ENCODE measurements around the gene KLHL40.
A peak's percentile ranks its signal among the peaks of the same experiment; 100 is the strongest.

KLHL40 gene

DNA sequence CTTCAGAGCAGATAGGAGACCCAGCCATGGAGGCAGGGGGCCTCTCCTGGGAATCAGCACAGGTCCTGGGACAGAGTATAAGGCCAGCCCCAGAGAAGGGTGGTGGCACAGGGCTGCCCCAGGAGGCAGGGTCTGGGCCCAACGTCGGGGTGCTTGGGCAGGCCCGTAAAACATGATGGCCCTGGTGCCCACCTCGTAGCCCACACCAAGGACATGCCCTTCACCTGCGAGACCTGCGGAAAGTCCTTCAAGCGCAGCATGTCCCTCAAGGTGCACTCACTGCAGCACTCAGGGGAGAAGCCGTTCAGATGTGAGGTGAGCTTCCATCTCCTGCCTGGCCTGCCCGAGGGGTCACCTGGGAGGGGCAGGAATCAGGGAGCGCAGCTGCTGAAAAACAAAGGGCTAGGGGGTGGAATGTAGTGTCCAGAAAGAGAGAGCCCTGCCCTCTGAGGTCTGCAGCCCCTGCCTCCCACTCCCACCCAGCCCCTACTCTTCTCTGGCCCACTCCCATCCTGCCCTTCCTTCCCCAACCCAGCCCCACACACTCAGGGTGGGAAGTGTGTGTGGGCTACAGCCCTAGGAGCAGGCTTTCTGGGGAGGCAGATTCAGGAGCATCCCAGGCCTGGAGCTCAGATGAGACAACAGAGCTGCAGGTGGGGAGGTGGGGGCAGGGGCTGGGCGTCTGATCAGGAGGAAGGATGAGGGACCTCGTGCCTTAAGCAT is 22.4 kb upstream of the KLHL40 start:
- no peak overlapping the region for H2AFZ ChIP-seq (ENCODE audit: low read length)

DNA sequence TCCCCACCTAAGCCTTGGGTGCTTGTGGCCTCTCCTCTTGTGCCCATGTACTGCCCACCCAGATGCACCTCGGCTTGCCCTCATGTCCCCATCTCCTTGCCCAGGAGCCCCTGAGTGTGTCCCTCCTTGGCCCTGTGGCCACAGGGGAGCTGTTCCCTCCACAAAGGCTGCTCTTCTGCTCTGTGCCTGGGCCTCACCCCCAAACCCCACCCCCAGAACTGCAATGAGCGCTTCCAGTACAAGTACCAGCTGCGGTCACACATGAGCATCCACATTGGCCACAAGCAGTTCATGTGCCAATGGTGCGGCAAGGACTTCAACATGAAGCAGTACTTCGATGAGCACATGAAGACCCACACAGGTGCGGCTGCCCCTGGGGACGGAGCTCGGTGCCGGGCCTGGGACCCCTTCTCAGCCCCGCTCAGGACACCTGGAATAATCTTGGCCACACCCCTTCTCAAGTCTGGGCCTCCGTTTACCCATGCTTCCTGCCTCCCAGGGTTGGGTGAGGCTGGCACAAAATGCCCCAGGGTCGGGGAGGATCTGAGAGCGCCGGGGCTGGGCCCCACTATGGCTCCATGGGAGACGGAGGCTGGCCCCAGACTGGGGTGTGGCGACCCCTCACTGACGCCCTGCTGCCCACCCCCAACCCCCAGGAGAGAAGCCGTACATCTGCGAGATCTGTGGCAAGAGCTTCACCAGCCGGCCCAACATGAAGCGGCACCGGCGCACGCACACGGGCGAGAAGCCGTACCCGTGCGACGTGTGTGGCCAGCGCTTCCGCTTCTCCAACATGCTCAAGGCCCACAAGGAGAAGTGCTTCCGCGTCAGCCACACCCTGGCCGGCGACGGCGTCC is 21.5 kb upstream of the KLHL40 start:
- Histone ChIP-seq H3K79me1 (ENCODE audit: low read depth, low read length) (no peaks in the 10 kb centered on the region), H2BK120ac (ENCODE audit: low read depth, low read length) (no peak overlapping the region), H3K36me3 (replicated peaks in 1 of 2; ENCODE audit: control insufficient read depth in 2 of 2, insufficient read depth in 2 of 2, low read length in 2 of 2) (peaks cover 4% of the 10 kb centered on the region in 2 donors), H3K14ac (ENCODE audit: low read length) (no peak overlapping the region), H3K4ac (ENCODE audit: low read length) (no peak overlapping the region), H3K18ac (ENCODE audit: low read length) (peak overlapping the region; percentile 18), H2AFZ (ENCODE audit: low read length) (no peak overlapping the region), H2BK15ac (ENCODE audit: low read length) (no peak overlapping the region), H3K27ac (replicated peaks; ENCODE audit: low read length) (no peak overlapping the region), H4K91ac (ENCODE audit: low read depth, low read length, poor library complexity) (peak overlapping the region; percentile 19), H3K9me3 (replicated peaks in 1 of 2; ENCODE audit: control insufficient read depth in 2 of 2, insufficient read depth in 1 of 2, low read depth in 1 of 2, low read length in 2 of 2) (peaks cover 0 to 2% of the 10 kb centered on the region in 2 donors), H3K23ac (ENCODE audit: low read depth, low read length, poor library complexity) (peak overlapping the region; percentile 34), H3K27me3 (ENCODE audit: control insufficient read depth in 3 of 3, insufficient read depth in 3 of 3, low read depth in 1 of 3, low read length in 3 of 3) (no peaks in the 10 kb centered on the region), H2BK5ac (ENCODE audit: low read length) (peak overlapping the region; percentile 13), H3K4me2 (ENCODE audit: insufficient read depth, low read length, poor library complexity, severe bottlenecking) (no peak overlapping the region), H3K4me3 (ENCODE audit: low read length in 2 of 2) (no peak overlapping the region), H4K8ac (ENCODE audit: low read depth, low read length) (peak overlapping the region; percentile 87), H3K4me1 (ENCODE audit: control insufficient read depth in 2 of 2, insufficient read depth in 1 of 2, low read depth in 1 of 2, low read length in 2 of 2) (peaks cover 0 to 16% of the 10 kb centered on the region in 2 donors), H2BK12ac (ENCODE audit: low read length) (no peak overlapping the region), H3K9ac (ENCODE audit: low read depth, low read length, poor library complexity) (no peak overlapping the region), H2AK5ac (ENCODE audit: low read depth, low read length) (peak overlapping the region; percentile 69)
- no peak for DNase-seq (ENCODE audit: low spot score)
- WGBS, 2 donors (ENCODE audit: extremely low coverage in 2 of 2, insufficient read length in 2 of 2, insufficient replicate concordance in 1 of 2), result no CpG with 5 or more reads among the region's 38 CpGs

More for the DNA sequence above, 22.4 kb upstream of the KLHL40 start:
- no peaks in the 10 kb centered on the region for H3K9me3 ChIP-seq (replicated peaks in 1 of 2; ENCODE audit: control insufficient read depth in 2 of 2, insufficient read depth in 1 of 2, low read depth in 1 of 2, low read length in 2 of 2)
- H4K8ac ChIP-seq (ENCODE audit: low read depth, low read length), result no peak overlapping the region
- H3K4ac ChIP-seq (ENCODE audit: low read length), result no peak overlapping the region
- no peak overlapping the region for H3K9ac ChIP-seq (ENCODE audit: low read depth, low read length, poor library complexity)
- H3K79me1 ChIP-seq (ENCODE audit: low read depth, low read length), result no peaks in the 10 kb centered on the region
- peaks cover 0 to 14% of the 10 kb centered on the region in 2 donors for H3K4me1 ChIP-seq (ENCODE audit: control insufficient read depth in 2 of 2, insufficient read depth in 1 of 2, low read depth in 1 of 2, low read length in 2 of 2)
- H2BK120ac ChIP-seq (ENCODE audit: low read depth, low read length), result peak overlapping the region; percentile 26
- no peak overlapping the region for H2BK12ac ChIP-seq (ENCODE audit: low read length)
- H3K23ac ChIP-seq (ENCODE audit: low read depth, low read length, poor library complexity), result no peak overlapping the region
- H2BK15ac ChIP-seq (ENCODE audit: low read length), result no peak overlapping the region
- peak overlapping the region; percentile 41 for H3K14ac ChIP-seq (ENCODE audit: low read length)
- H3K18ac ChIP-seq (ENCODE audit: low read length), result peak overlapping the region; percentile 12
- peaks cover 8 to 10% of the 10 kb centered on the region in 2 donors for H3K36me3 ChIP-seq (replicated peaks in 1 of 2; ENCODE audit: control insufficient read depth in 2 of 2, insufficient read depth in 2 of 2, low read length in 2 of 2)
- H3K27me3 ChIP-seq (ENCODE audit: control insufficient read depth in 3 of 3, insufficient read depth in 3 of 3, low read depth in 1 of 3, low read length in 3 of 3), result no peaks in the 10 kb centered on the region
- H3K4me2 ChIP-seq (ENCODE audit: insufficient read depth, low read length, poor library complexity, severe bottlenecking), result no peak overlapping the region
- no peak overlapping the region for H2BK5ac ChIP-seq (ENCODE audit: low read length)
- H3K4me3 ChIP-seq (ENCODE audit: low read length in 2 of 2), result peak overlapping the region in 1 of 2 donors; percentile 27
- H3K27ac ChIP-seq (replicated peaks; ENCODE audit: low read length), result no peak overlapping the region
- no CpG with 5 or more reads among the region's 12 CpGs for WGBS, 2 donors (ENCODE audit: extremely low coverage in 2 of 2, insufficient read length in 2 of 2, insufficient replicate concordance in 1 of 2)
- DNase-seq (ENCODE audit: low spot score), result no peak
- peak overlapping the region; percentile 69 for H2AK5ac ChIP-seq (ENCODE audit: low read depth, low read length)
- H4K91ac ChIP-seq (ENCODE audit: low read depth, low read length, poor library complexity), result no peak overlapping the region

DNA sequence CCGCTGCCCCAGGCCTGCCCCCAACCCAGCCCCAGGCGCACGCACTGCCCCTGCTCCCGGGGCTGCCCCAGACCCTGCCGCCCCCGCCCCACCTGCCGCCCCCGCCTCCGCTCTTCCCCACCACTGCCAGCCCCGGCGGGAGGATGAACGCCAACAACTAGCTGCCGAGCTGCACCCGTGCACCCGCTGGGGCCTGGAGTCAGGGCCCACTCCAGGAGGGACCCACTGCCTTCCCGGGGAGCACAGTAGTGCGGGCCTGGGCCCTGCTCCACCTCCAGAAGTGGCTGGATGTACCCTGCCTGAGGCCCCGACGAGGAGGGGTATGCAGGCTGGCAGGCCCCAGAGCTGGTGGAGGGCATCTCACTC is 20.9 kb upstream of the KLHL40 start:
- H4K8ac ChIP-seq (ENCODE audit: low read depth, low read length), result no peak overlapping the region
- no peaks in the 10 kb centered on the region for H3K27me3 ChIP-seq (ENCODE audit: control insufficient read depth in 3 of 3, insufficient read depth in 3 of 3, low read depth in 1 of 3, low read length in 3 of 3)
- peaks cover 3 to 4% of the 10 kb centered on the region in 2 donors for H3K36me3 ChIP-seq (replicated peaks in 1 of 2; ENCODE audit: control insufficient read depth in 2 of 2, insufficient read depth in 2 of 2, low read length in 2 of 2)
- no peak overlapping the region for H3K23ac ChIP-seq (ENCODE audit: low read depth, low read length, poor library complexity)
- no peak overlapping the region for H3K27ac ChIP-seq (replicated peaks; ENCODE audit: low read length)
- no peak overlapping the region for H3K14ac ChIP-seq (ENCODE audit: low read length)
- H3K9ac ChIP-seq (ENCODE audit: low read depth, low read length, poor library complexity), result no peak overlapping the region
- H4K91ac ChIP-seq (ENCODE audit: low read depth, low read length, poor library complexity), result no peak overlapping the region
- no peak overlapping the region for H2BK15ac ChIP-seq (ENCODE audit: low read length)
- peaks cover 0 to 4% of the 10 kb centered on the region in 2 donors for H3K9me3 ChIP-seq (replicated peaks in 1 of 2; ENCODE audit: control insufficient read depth in 2 of 2, insufficient read depth in 1 of 2, low read depth in 1 of 2, low read length in 2 of 2)
- no peak overlapping the region for H2AK5ac ChIP-seq (ENCODE audit: low read depth, low read length)
- no peak overlapping the region for H3K4ac ChIP-seq (ENCODE audit: low read length)
- no CpG with 5 or more reads among the region's 19 CpGs for WGBS, 2 donors (ENCODE audit: extremely low coverage in 2 of 2, insufficient read length in 2 of 2, insufficient replicate concordance in 1 of 2)
- H2BK5ac ChIP-seq (ENCODE audit: low read length), result no peak overlapping the region
- no peaks in the 10 kb centered on the region for H3K79me1 ChIP-seq (ENCODE audit: low read depth, low read length)
- H3K4me2 ChIP-seq (ENCODE audit: insufficient read depth, low read length, poor library complexity, severe bottlenecking), result no peak overlapping the region
- no peak for DNase-seq (ENCODE audit: low spot score)
- H3K4me1 ChIP-seq (ENCODE audit: control insufficient read depth in 2 of 2, insufficient read depth in 1 of 2, low read depth in 1 of 2, low read length in 2 of 2), result peaks cover 0 to 16% of the 10 kb centered on the region in 2 donors
- H2AFZ ChIP-seq (ENCODE audit: low read length), result no peak overlapping the region
- no peak overlapping the region for H2BK120ac ChIP-seq (ENCODE audit: low read depth, low read length)
- H3K4me3 ChIP-seq (ENCODE audit: low read length in 2 of 2), result no peak overlapping the region
- no peak overlapping the region for H2BK12ac ChIP-seq (ENCODE audit: low read length)
- H3K18ac ChIP-seq (ENCODE audit: low read length), result no peak overlapping the region

All from neuronal stem cell (in vitro differentiated cells).